IPS-20b (cell line): ENCODE measurements around the gene GALNT3.

Experiments
- H3K27ac ChIP-seq: one replicate; pipeline ENCODE4 v1.5.1; 2013; ENCODE audit warnings: low read length
- H3K27me3 ChIP-seq: 2 replicates; pipeline ENCODE4 v1.6.1; 2013; ENCODE audit warnings: mild to moderate bottlenecking, low read length, inconsistent platforms; ENCODE audit not compliant: insufficient read depth
- H3K36me3 ChIP-seq: 2 replicates; pipeline ENCODE4 v1.6.1; 2013; ENCODE audit warnings: low read depth, mild to moderate bottlenecking, inconsistent platforms, low read length, moderate library complexity; ENCODE audit not compliant: insufficient read depth
- H3K4me1 ChIP-seq: 2 replicates; pipeline ENCODE4 v1.6.1; 2013; ENCODE audit warnings: mild to moderate bottlenecking, control low read depth, inconsistent platforms, low read length, moderate library complexity; ENCODE audit not compliant: insufficient read depth
- H3K4me3 ChIP-seq: 2 replicates; pipeline ENCODE4 v1.5.1; 2013; ENCODE audit warnings: mild to moderate bottlenecking, low read length, inconsistent platforms
- H3K9ac ChIP-seq: 2 replicates; pipeline ENCODE4 v1.6.1; 2013; ENCODE audit warnings: low read depth, mild to moderate bottlenecking, inconsistent platforms, low read length, moderate library complexity
- H3K9me3 ChIP-seq: 2 replicates; pipeline ENCODE4 v1.6.1; 2013; ENCODE audit warnings: mild to moderate bottlenecking, low read depth, low read length, inconsistent platforms; ENCODE audit not compliant: insufficient read depth

Gene GALNT3

GRCh38 chr2:165716091-165716490 lies 78.0 kb downstream of the GALNT3 start:
- Histone ChIP-seq H3K4me1 (no peaks in the 10 kb centered on the region), H3K9me3 (no peaks in the 10 kb centered on the region), H3K27ac (no peak overlapping the region), H3K4me3 (no peak overlapping the region), H3K9ac (no peak overlapping the region), H3K36me3 (no peaks in the 10 kb centered on the region), H3K27me3 (no peaks in the 10 kb centered on the region)

- H3K4me1 ChIP-seq = peaks cover 8% of the 10 kb centered on the region; the same call in 1 of the 2 replicates
- H3K36me3 ChIP-seq = no peaks in the 10 kb centered on the region
- no peaks in the 10 kb centered on the region for H3K27me3 ChIP-seq
- peak overlapping the region; percentile 50; the same call in 1 of the 2 replicates for H3K9ac ChIP-seq
- H3K4me3 ChIP-seq = no peak overlapping the region
- H3K27ac ChIP-seq = no peak overlapping the region
- no peaks in the 10 kb centered on the region for H3K9me3 ChIP-seq
Observed at GRCh38 chr2:165706960-165707487, 87.0 kb downstream of the GALNT3 start.

- Histone ChIP-seq H3K27ac (no peak overlapping the region), H3K9ac (no peak overlapping the region), H3K4me3 (no peak overlapping the region), H3K27me3 (no peaks in the 10 kb centered on the region), H3K36me3 (no peaks in the 10 kb centered on the region), H3K9me3 (no peaks in the 10 kb centered on the region), H3K4me1 (peaks cover 35% of the 10 kb centered on the region)
Observed at GRCh38 chr2:165701147-165701546, 92.9 kb downstream of the GALNT3 start.

GRCh38 chr2:165700531-165700930 lies 93.5 kb downstream of the GALNT3 start:
- H3K4me1 ChIP-seq = peaks cover 35% of the 10 kb centered on the region
- H3K9ac ChIP-seq = no peak overlapping the region
- no peaks in the 10 kb centered on the region for H3K27me3 ChIP-seq
- H3K4me3 ChIP-seq = no peak overlapping the region
- H3K36me3 ChIP-seq = no peaks in the 10 kb centered on the region
- no peaks in the 10 kb centered on the region for H3K9me3 ChIP-seq
- H3K27ac ChIP-seq = no peak overlapping the region

- H3K4me1 ChIP-seq = peaks cover 35% of the 10 kb centered on the region
- no peak overlapping the region for H3K27ac ChIP-seq
- H3K27me3 ChIP-seq = no peaks in the 10 kb centered on the region
- no peaks in the 10 kb centered on the region for H3K36me3 ChIP-seq
- H3K9ac ChIP-seq = no peak overlapping the region; the same call in 1 of the 2 replicates
- H3K4me3 ChIP-seq = no peak overlapping the region
- no peaks in the 10 kb centered on the region for H3K9me3 ChIP-seq
Observed at GRCh38 chr2:165699946-165700345, 94.1 kb downstream of the GALNT3 start.

- peak overlapping the region; percentile 76 for H3K27ac ChIP-seq
- no peaks in the 10 kb centered on the region for H3K9me3 ChIP-seq
- no peaks in the 10 kb centered on the region for H3K36me3 ChIP-seq
- peak overlapping the region; percentile 45; the same call in 1 of the 2 replicates for H3K4me3 ChIP-seq
- H3K27me3 ChIP-seq = no peaks in the 10 kb centered on the region
- H3K4me1 ChIP-seq = peaks cover 35% of the 10 kb centered on the region
- peak overlapping the region; percentile 50; the same call in 1 of the 2 replicates for H3K9ac ChIP-seq
Observed at GRCh38 chr2:165698444-165698884, 95.6 kb downstream of the GALNT3 start.

- H3K9me3 ChIP-seq = no peaks in the 10 kb centered on the region
- H3K9ac ChIP-seq = peak overlapping the region; percentile 50; the same call in 1 of the 2 replicates
- no peak overlapping the region for H3K4me3 ChIP-seq
- no peaks in the 10 kb centered on the region for H3K36me3 ChIP-seq
- H3K4me1 ChIP-seq = peaks cover 35% of the 10 kb centered on the region
- H3K27me3 ChIP-seq = no peaks in the 10 kb centered on the region
- peak overlapping the region; percentile 76 for H3K27ac ChIP-seq
Observed at GRCh38 chr2:165697748-165698443, 96.2 kb downstream of the GALNT3 start.
